ENCODE results near the gene TM4SF20. TPM values are rescaled to one million over a fixed set of nuclear protein-coding genes. Genes with fewer than 3 reads are reported as not detected.

The TM4SF20 gene
- total and polyA plus RNA-seq, 2 experiments from 2014 or later, result not detected

GRCh38 chr2:227397562-227397961 lies 18.5 kb upstream of the TM4SF20 start (continued):
- TF ChIP-seq EZH2 (IDR thresholded peaks at IDR 0.05; ENCODE audit: low read depth, unreplicated experiment) (no peak), ETS1 (IDR thresholded peaks at IDR 0.05) (no peak), CREB1 (CRISPR knock-in tag; IDR thresholded peaks at IDR 0.05; ENCODE audit: low read depth) (no peak), ZNF114 (CRISPR knock-in tag; IDR thresholded peaks at IDR 0.05) (no peak), EZH2phosphoT487 (IDR thresholded peaks at IDR 0.05; ENCODE audit: unreplicated experiment) (no peak)

GRCh38 chr2:227395556-227395955 lies 16.4 kb upstream of the TM4SF20 start:
- Histone ChIP-seq H3K4me1 (ENCODE audit: insufficient read depth) (peaks cover 8% of the 10 kb centered on the region), H3K27me3 (ENCODE audit: insufficient read depth) (no peaks in the 10 kb centered on the region), H4K20me1 (replicated peaks; ENCODE audit: insufficient read depth) (no peaks in the 10 kb centered on the region), H2AFZ (peak overlapping the region; percentile 66; the same call in 1 of the 2 replicates), H3K4me2 (no peak overlapping the region), H3K27ac (ENCODE audit: low read depth) (no peak overlapping the region), H3F3A (replicated peaks; ENCODE audit: low read depth) (no peaks in the 10 kb centered on the region), H3K4me3 (no peak overlapping the region), H3K79me2 (replicated peaks; ENCODE audit: insufficient read depth) (no peaks in the 10 kb centered on the region), H3K9me2 (ENCODE audit: insufficient read depth) (0 out of 2 replicates have a peak, but pooled peaks cover 3% of the 10 kb centered on the region), H3K36me3 (ENCODE audit: insufficient read depth) (no peaks in the 10 kb centered on the region)
- H3K4me3 Mint-ChIP-seq, result no peak overlapping the region
- ATAC-seq (no peak), DNase-seq (ENCODE audit: low spot score) (no peak)
- peaks cover 4% of the 10 kb centered on the region for H3K27me3 Mint-ChIP-seq (ENCODE audit: insufficient read depth, low read depth, poor library complexity)
- H3K36me3 Mint-ChIP-seq (ENCODE audit: low read depth), result no peaks in the 10 kb centered on the region
- peaks cover 10% of the 10 kb centered on the region for H3K4me1 Mint-ChIP-seq
- H3K9me3 Mint-ChIP-seq, result no peaks in the 10 kb centered on the region
- no peak for TF ChIP-seq NANOG (IDR thresholded peaks at IDR 0.05; ENCODE audit: borderline replicate concordance)
- no peak for TF ChIP-seq STAT1 (IDR thresholded peaks at IDR 0.05; ENCODE audit: unreplicated experiment)
- TF ChIP-seq ZNF462 (CRISPR knock-in tag; IDR thresholded peaks at IDR 0.05), result no peak
- no peak for TF ChIP-seq ZNF114 (CRISPR knock-in tag; IDR thresholded peaks at IDR 0.05)
- no peak for TF ChIP-seq ETS1 (IDR thresholded peaks at IDR 0.05)
- TF ChIP-seq CREB1 (CRISPR knock-in tag; IDR thresholded peaks at IDR 0.05; ENCODE audit: low read depth), result no peak
- TF ChIP-seq JUNB (IDR thresholded peaks at IDR 0.05; ENCODE audit: unreplicated experiment), result no peak
- no peak for TF ChIP-seq CTCF (conservative IDR thresholded peaks at IDR 0.05; ENCODE audit: low read depth in 2 of 2)
- no peak for TF ChIP-seq ZNF331 (CRISPR knock-in tag; IDR thresholded peaks at IDR 0.05; ENCODE audit: low read depth)
- TF ChIP-seq POLR2AphosphoS5 (IDR thresholded peaks at IDR 0.05; ENCODE audit: low read depth), result no peak
- TF ChIP-seq EZH2phosphoT487 (IDR thresholded peaks at IDR 0.05; ENCODE audit: unreplicated experiment), result no peak
- no peak overlapping the region for H3K27ac Mint-ChIP-seq
